Activated CD4-positive, alpha-beta T cell treated with anti-CD3 and anti-CD28 coated beads, Interleukin-2, amount 50 U/mL, for 16 hours (primary cell): Measurements from ENCODE around the gene SMARCD1.

Experiments used
- DNase-seq: peaks from one replicate; pipeline ENCODE4 v3.0.0-alpha.2; 2020

The SMARCD1 gene

GRCh38 chr12:50149311-50149710 is 64.2 kb downstream of the SMARCD1 start:
- DNase-seq: peak; percentile 47
